H1 (cell line): ENCODE results near the gene P3R3URF. TPM values are rescaled to one million over a fixed set of nuclear protein-coding genes. Genes with fewer than 3 reads are reported as not detected.

Experiments used
- CTCF ChIA-PET: fragments of 300-600 bp; sonication (Branson Sonifier 250); formaldehyde crosslinking; loops from one replicate; lab custom pipeline; 2021; ENCODE audit not compliant: partially characterized antibody; lab: Charles Lee
- POLR2A ChIA-PET: fragments of 300-600 bp; sonication (Branson Sonifier 250); formaldehyde crosslinking; loops from one replicate; lab custom pipeline; 2021; ENCODE audit warnings: inconsistent platforms; ENCODE audit not compliant: partially characterized antibody; lab: Charles Lee
- DNase-seq, 2 experiments: peaks; one replicate each; pipeline versions ENCODE4 v3.0.0 to v3.0.0-alpha.2; 2010 to 2022; ENCODE audit warnings: low spot score in 2 of 2, low read depth in 1 of 2, mixed read lengths in 1 of 2
- FAIRE-seq: peaks from 2 replicates; lab custom pipeline; 2011; peaks lifted over from hg19 to GRCh38; lab: Jason Lieb, UNC
- H2AFZ ChIP-seq: 2 replicates; pipeline ENCODE4 v1.8.1; 2012; ENCODE audit warnings: low read length, inconsistent platforms
- H2AK5ac ChIP-seq: 2 replicates; pipeline ENCODE4 v1.6.1; 2013; ENCODE audit warnings: low read depth, low read length
- H2BK120ac ChIP-seq: replicated peaks from 2 replicates; pipeline ENCODE3; 2013; ENCODE audit warnings: low read depth, low read length, inconsistent platforms
- H2BK12ac ChIP-seq: 2 replicates; pipeline ENCODE4 v1.6.1; 2013; ENCODE audit warnings: low read depth, low read length
- H2BK15ac ChIP-seq: 2 replicates; pipeline ENCODE4 v1.6.1; 2013; ENCODE audit warnings: low read length
- H2BK20ac ChIP-seq: 2 replicates; pipeline ENCODE4 v1.6.1; 2013; ENCODE audit warnings: low read length
- H2BK5ac ChIP-seq: 2 replicates; pipeline ENCODE4 v1.6.1; 2013; ENCODE audit warnings: low read depth, low read length
- H3K14ac ChIP-seq: 2 replicates; pipeline ENCODE4 v1.6.1; 2013; ENCODE audit warnings: inconsistent platforms; ENCODE audit not compliant: insufficient read length
- H3K18ac ChIP-seq: 2 replicates; pipeline ENCODE4 v1.6.1; 2013; ENCODE audit warnings: low read length; ENCODE audit errors: extremely low read depth
- H3K23ac ChIP-seq: 2 replicates; pipeline ENCODE4 v1.6.1; 2013; ENCODE audit warnings: inconsistent platforms; ENCODE audit not compliant: insufficient read length
- H3K23me2 ChIP-seq: 2 replicates; pipeline ENCODE4 v1.6.1; 2013; ENCODE audit warnings: low read depth, low read length
- H3K27ac ChIP-seq: 2 replicates; pipeline ENCODE4 v1.6.1; 2011; ENCODE audit warnings: low read depth, low read length, inconsistent platforms
- H3K27me3 ChIP-seq, 4 experiments: replicated peaks in 1 of 4; 1 replicate in 1 of 4; 2 replicates in 3 of 4; pipeline versions ENCODE4 v1.6.1 to v1.8.1; 2011 to 2013; ENCODE audit warnings: low read length in 3 of 4, mild to moderate bottlenecking in 3 of 4, inconsistent platforms in 2 of 4, mixed read lengths in 2 of 4, moderate library complexity in 1 of 4; ENCODE audit not compliant: control insufficient read depth in 3 of 4, insufficient read depth in 3 of 4; ENCODE audit errors: extremely low read depth in 1 of 4
- H3K36me3 ChIP-seq, 4 experiments: 2 replicates each; pipeline versions ENCODE4 v1.6.1 to v1.8.1; 2011 to 2013; ENCODE audit warnings: mild to moderate bottlenecking in 4 of 4, low read length in 3 of 4, moderate library complexity in 2 of 4, control low read depth in 1 of 4, inconsistent platforms in 1 of 4; ENCODE audit not compliant: insufficient read depth in 4 of 4, control insufficient read depth in 2 of 4
- H3K4ac ChIP-seq: replicated peaks from 2 replicates; pipeline ENCODE3; 2013; ENCODE audit warnings: low read length, low read depth, mixed read lengths, inconsistent platforms; ENCODE audit not compliant: insufficient read length
- H3K4me1 ChIP-seq, 4 experiments: replicated peaks in 1 of 4; 1 replicate in 1 of 4; 2 replicates in 3 of 4; pipeline versions ENCODE4 v1.6.1 to v1.8.1; 2011 to 2013; ENCODE audit warnings: low read length in 3 of 4, inconsistent platforms in 2 of 4, mixed read lengths in 1 of 4; ENCODE audit not compliant: insufficient read depth in 4 of 4, control insufficient read depth in 3 of 4
- H3K4me2 ChIP-seq, 2 experiments: 2 replicates each; pipeline versions ENCODE4 v1.6.1 to v1.8.1; 2011 to 2013; ENCODE audit warnings: low read depth in 2 of 2, low read length in 2 of 2, control low read depth in 1 of 2, inconsistent platforms in 1 of 2, mild to moderate bottlenecking in 1 of 2; ENCODE audit not compliant: insufficient read depth in 1 of 2
- H3K4me3 ChIP-seq, 4 experiments: fragments of 200-600, 300-600 bp in 1 of 4; sonication (generic), shearing (Covaris generic), sonication (Bioruptor Twin) in 1 of 4; 2 replicates each; pipeline versions ENCODE4 v1.5.1 to v1.8.1; 2011 to 2016; ENCODE audit warnings: low read length in 4 of 4, low read depth in 3 of 4, control low read depth in 2 of 4, inconsistent platforms in 2 of 4, mild to moderate bottlenecking in 2 of 4, mixed read lengths in 1 of 4, moderate library complexity in 1 of 4; ENCODE audit not compliant: insufficient read depth in 2 of 4; ENCODE audit errors: extremely low read depth in 1 of 4
- H3K56ac ChIP-seq: replicated peaks from 2 replicates; pipeline ENCODE3; 2013; ENCODE audit warnings: low read depth, mild to moderate bottlenecking, mixed read lengths, low read length, inconsistent platforms; ENCODE audit not compliant: insufficient read length
- H3K79me1 ChIP-seq: 2 replicates; pipeline ENCODE4 v1.6.1; 2013; ENCODE audit warnings: low read depth, low read length, control low read depth
- H3K79me2 ChIP-seq, 2 experiments: 2 replicates each; pipeline versions ENCODE4 v1.6.1 to v1.8.1; 2012 to 2013; ENCODE audit warnings: low read length in 2 of 2, mild to moderate bottlenecking in 2 of 2, inconsistent platforms in 1 of 2; ENCODE audit not compliant: insufficient read depth in 2 of 2, control insufficient read depth in 1 of 2
- H3K9ac ChIP-seq, 4 experiments: replicated peaks in 1 of 4; 1 replicate in 1 of 4; 2 replicates in 3 of 4; pipeline versions ENCODE4 v1.6.1 to v1.8.1; 2011 to 2013; ENCODE audit warnings: low read depth in 3 of 4, low read length in 3 of 4, control low read depth in 2 of 4, mild to moderate bottlenecking in 2 of 4, moderate library complexity in 2 of 4, inconsistent platforms in 1 of 4; ENCODE audit errors: extremely low read depth in 1 of 4
- H3K9me3 ChIP-seq, 2 experiments: 2 replicates each; pipeline versions ENCODE4 v1.6.1 to v1.8.1; 2012 to 2013; ENCODE audit warnings: mild to moderate bottlenecking in 2 of 2, moderate library complexity in 2 of 2, control low read depth in 1 of 2, inconsistent platforms in 1 of 2, low read depth in 1 of 2, low read length in 1 of 2, mixed read lengths in 1 of 2; ENCODE audit not compliant: insufficient read depth in 2 of 2
- H4K20me1 ChIP-seq, 2 experiments: replicated peaks in 1 of 2; 2 replicates each; pipeline versions ENCODE3 to v1.8.1; 2011 to 2013; ENCODE audit warnings: inconsistent platforms in 2 of 2, low read length in 2 of 2, mild to moderate bottlenecking in 1 of 2; ENCODE audit not compliant: insufficient read depth in 2 of 2, control insufficient read depth in 1 of 2
- H4K5ac ChIP-seq: 2 replicates; pipeline ENCODE4 v1.6.1; 2013; ENCODE audit warnings: low read length, low read depth, mixed read lengths, inconsistent platforms; ENCODE audit not compliant: insufficient read length
- H4K8ac ChIP-seq: 2 replicates; pipeline ENCODE4 v1.8.0; 2013; ENCODE audit warnings: mild to moderate bottlenecking, moderate library complexity, low read length, inconsistent platforms; ENCODE audit not compliant: insufficient read depth; ENCODE audit errors: extremely low read depth
- H4K91ac ChIP-seq: replicated peaks from 2 replicates; pipeline ENCODE3; 2013; ENCODE audit warnings: low read length, mixed read lengths, inconsistent platforms; ENCODE audit not compliant: insufficient read length
- ATF2 ChIP-seq: IDR thresholded peaks from 2 replicates; pipeline ENCODE4 v1.6.1; 2012; ENCODE audit warnings: low read length, inconsistent platforms
- CTCF ChIP-seq, 3 experiments: IDR thresholded peaks; 1 replicate in 2 of 3; 2 replicates in 1 of 3; pipeline versions ENCODE4 v1.5.1 to v1.6.1; 2011; ENCODE audit warnings: low read length in 3 of 3, mild to moderate bottlenecking in 3 of 3, inconsistent platforms in 2 of 3, low read depth in 1 of 3, moderate library complexity in 1 of 3; ENCODE audit not compliant: insufficient read depth in 1 of 3; ENCODE audit errors: control extremely low read depth in 1 of 3
- JUND ChIP-seq: IDR thresholded peaks from 2 replicates; pipeline ENCODE4 v1.6.1; 2011; ENCODE audit warnings: mild to moderate bottlenecking, improper control_type of control experiment, low read length
- MAX ChIP-seq: IDR thresholded peaks from 2 replicates; pipeline ENCODE4 v1.6.1; 2012; ENCODE audit warnings: inconsistent platforms
- RNF2 ChIP-seq: fragments of 200-900, 300-1000 bp; sonication (generic); IDR thresholded peaks from 2 replicates; pipeline ENCODE4 v1.7.1; 2016; ENCODE audit warnings: borderline replicate concordance, low read depth, mild to moderate bottlenecking, antibody characterized with exemption, low read length; ENCODE audit not compliant: poor library complexity, severe bottlenecking; ENCODE audit errors: missing control alignments
- SRF ChIP-seq: IDR thresholded peaks from 2 replicates; pipeline ENCODE4 v1.6.1; 2011; ENCODE audit warnings: mild to moderate bottlenecking, low read depth, low read length, moderate library complexity
- TAF7 ChIP-seq: optimal IDR thresholded peaks from 2 replicates; pipeline ENCODE3; 2011; ENCODE audit warnings: low read depth, mild to moderate bottlenecking, inconsistent platforms, low read length, moderate library complexity, borderline replicate concordance
- WGBS, 2 experiments: shearing (Covaris generic) in 1 of 2; methylation state at CpG; one replicate each; pipeline versions ENCODE4 v1.1.6 to v1.1.7; 2013 to 2015; ENCODE audit warnings: low lambda C conversion rate in 2 of 2, mixed read lengths in 2 of 2, inconsistent platforms in 1 of 2, low coverage in 1 of 2, missing lambda C conversion rate in 1 of 2; ENCODE audit not compliant: insufficient replicate concordance in 2 of 2, insufficient coverage in 1 of 2, insufficient read length in 1 of 2; ENCODE audit errors: extremely low coverage in 1 of 2, missing lambda C conversion rate in 1 of 2; 5-methylcytosine and 5-hydroxymethylcytosine counted together
- polyA plus RNA-seq, 7 experiments: library from polyadenylated mRNA; depleted of rRNA in 3 of 7; stranded (reverse) in 5 of 7; unstranded in 2 of 7; fragments of >200 nt in 5 of 7; fragments of 200-250 nt in 2 of 7; gene quantifications; 1 replicate in 5 of 7; 2 replicates in 1 of 7; 4 replicates in 1 of 7; pipeline versions ENCODE4 v1.2.1 to v1.2.3, GENCODE V29; 2011 to 2013; ENCODE audit warnings: missing spikeins in 2 of 7, mixed read lengths in 2 of 7
- total RNA-seq: library from RNA; stranded (reverse); fragmentation: NEBNext Ultra II Directional; extraction: Animal tissue kit (Norgen Biotek cat#: 25700); gene quantifications from 2 replicates; pipeline ENCODE4 v1.2.1, GENCODE V29; 2021

The P3R3URF gene
- total and polyA plus RNA-seq, 2 of the 8 experiments (the other 6 are each of a cell fraction or from before 2014, with no cell fraction given), result not detected

- H2BK120ac ChIP-seq, result no peak overlapping the region
- ChIA-PET CTCF (interaction anchor here (0.5 to 8.7 kb wide), 5 partner anchors 9 to 137 kb away, joined by 3 to 67 read pairs (median 6); no protein-coding TSS in a partner anchor), POLR2A (interaction anchor here (1.0 to 1.4 kb wide), 2 partner anchors 41 to 135 kb away, joined by 3 to 4 read pairs; partner anchors contain the start of gene PIK3R3)
- no peak overlapping the region for H2AK5ac ChIP-seq
- H4K5ac ChIP-seq, result no peak overlapping the region
- peaks cover 0 to 1% (median under 1%) of the 10 kb centered on the region in 4 experiments; a peak in 3 of 7 replicates for H3K27me3 ChIP-seq
- peaks cover 0 to 1% of the 10 kb centered on the region in 2 experiments for H4K20me1 ChIP-seq
- peak overlapping the region; percentile 71; the same call in 1 of the 2 replicates for H2BK5ac ChIP-seq
- FAIRE-seq, result no peak
- DNase-seq, result no peak
- no peak overlapping the region for H3K56ac ChIP-seq
- no peak overlapping the region for H3K4me3 ChIP-seq
- 0 out of 2 replicates have a peak, but pooled peaks cover 3% of the 10 kb centered on the region for H3K79me1 ChIP-seq
- H3K27ac ChIP-seq, result no peak overlapping the region
- H2BK15ac ChIP-seq, result 0 out of 2 replicates have a peak overlapping the region, but pooled peaks have one; percentile 88
- peak overlapping the region; percentile 66 for H4K91ac ChIP-seq
- peak overlapping the region; percentile 89 for H2BK12ac ChIP-seq
- peak overlapping the region; percentile 13; the same call in 1 of the 2 replicates for H2BK20ac ChIP-seq
- H3K23me2 ChIP-seq, result no peaks in the 10 kb centered on the region
- no peak overlapping the region; the same call in 1 of the 2 replicates for H4K8ac ChIP-seq
- no peak overlapping the region for H3K23ac ChIP-seq
- H3K9ac ChIP-seq, result no peak overlapping the region
- H3K14ac ChIP-seq, result no peak overlapping the region
- no peak overlapping the region for H3K4me2 ChIP-seq
- no peaks in the 10 kb centered on the region for H3K79me2 ChIP-seq
- no peaks in the 10 kb centered on the region for H3K9me3 ChIP-seq
- 77% methylated on average over 4 of the region's 4 CpGs; no CpG with 5 or more reads in 1 of the 2 experiments for WGBS, 2 experiments
- H2AFZ ChIP-seq, result no peak overlapping the region
- H3K36me3 ChIP-seq, result no peaks in the 10 kb centered on the region
- no peak overlapping the region for H3K4ac ChIP-seq
- H3K4me1 ChIP-seq, result peaks cover 3 to 19% (median 12%) of the 10 kb centered on the region in 4 experiments
- no peak overlapping the region for H3K18ac ChIP-seq
- TF ChIP-seq JUND, result peak; percentile 45; the same call in 1 of the 2 replicates
- TF ChIP-seq TAF7, result no peak
- no peak for TF ChIP-seq SRF
- TF ChIP-seq MAX, result no peak
- TF ChIP-seq ATF2, result peak; percentile 86
- peak in 1 of 3 experiments; percentile 14; a peak in 1 of 4 replicates for TF ChIP-seq CTCF (IDR thresholded peaks at IDR 0.05; ENCODE audit: control extremely low read depth in 1 of 3, insufficient read depth in 1 of 3, low read depth in 1 of 3, low read length in 3 of 3)
- no peak for TF ChIP-seq RNF2
Measured at GRCh38 chr1:46173361-46173856, 2.9 kb downstream of the P3R3URF start.
